Metanephros (tissue), 1 donor: ENCODE data around the gene C4orf54. TPM values are rescaled to one million over a fixed set of nuclear protein-coding genes. Genes with fewer than 3 reads are reported as not detected.

ENCODE experiments used
- total RNA-seq: library from RNA; depleted of rRNA; stranded (reverse); fragments of >200 nt; gene quantifications from one replicate; pipeline ENCODE4 v1.2.3, GENCODE V29; 2014

C4orf54 gene
- 71.2 TPM for total RNA-seq

DNA sequence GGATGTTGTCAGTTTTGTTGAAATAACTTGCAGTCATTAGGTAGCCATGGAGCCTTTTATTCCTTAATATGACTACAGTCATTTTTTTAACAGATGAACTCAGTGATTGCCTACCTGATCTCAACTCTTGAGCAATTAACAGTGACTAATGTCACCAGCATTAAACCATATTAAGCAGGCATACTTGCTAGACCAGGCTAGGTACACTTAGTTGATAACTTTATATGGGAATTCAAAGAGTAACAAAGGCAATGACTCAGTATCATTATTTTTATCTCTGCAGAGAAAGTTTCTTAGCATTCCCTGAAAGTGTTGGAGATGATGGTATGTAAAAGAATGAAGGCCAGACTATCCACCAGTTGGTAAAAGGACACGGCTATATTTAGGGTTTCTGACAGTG is at the start of gene C4orf54:
Gene C4orf54 (minus strand): TSS at position 31 of the 400 bp plus-strand sequence. CDS start 3,180 bp downstream, outside the sequence.

Other genes with a start within 250 kb of the C4orf54 start
- not detected for gene ADH7, start 222.5 kb downstream of the C4orf54 start, total RNA-seq
- gene C4orf17, start 146.8 kb downstream of the C4orf54 start, total RNA-seq: not detected
- 6.8 TPM for gene TRMT10A, start 93.8 kb downstream of the C4orf54 start, total RNA-seq
- 3.4 TPM for gene MTTP, start 83.0 kb downstream of the C4orf54 start, total RNA-seq
- 4.6 TPM for gene DAPP1, start 159.0 kb upstream of the C4orf54 start, total RNA-seq
- 46.4 TPM for gene LAMTOR3, start 236.6 kb upstream of the C4orf54 start, total RNA-seq